ENCODE measurements around the gene SNX32. TPM values are rescaled to one million over a fixed set of nuclear protein-coding genes. Genes with fewer than 3 reads are reported as not detected.

Gene SNX32
- total and polyA plus RNA-seq, 4 donors: 0.14 to 0.88 (median 0.64) TPM

- 61 to 79% methylated on average over 19 of the region's 19 CpGs for WGBS, 2 donors
- no peak for TF ChIP-seq CTCF (IDR thresholded peaks at IDR 0.05; ENCODE audit: control extremely low read depth, extremely low read depth)
- ATAC-seq (ENCODE audit: insufficient read depth, low FRiP score): no peak
Observed at GRCh38 chr11:65811764-65812475, 21.8 kb upstream of the SNX32 start.

GRCh38 chr11:65814131-65814985, 19.4 kb upstream of the SNX32 start:
- Histone ChIP-seq H3K9ac (ENCODE audit: insufficient read depth in 1 of 2, low read length in 2 of 2) (no peak overlapping the region), H3K4me1 (ENCODE audit: control insufficient read depth in 5 of 5, insufficient read depth in 5 of 5, low read length in 5 of 5) (peaks cover 0 to 5% (median 3%) of the 10 kb centered on the region in 5 donors), H3K4me3 (no peak overlapping the region), H3K27me3 (ENCODE audit: control insufficient read depth in 3 of 3, insufficient read depth in 3 of 3, low read length in 2 of 3) (peaks cover 0 to 10% (median 3%) of the 10 kb centered on the region in 3 donors), H3K36me3 (ENCODE audit: control insufficient read depth in 4 of 4, insufficient read depth in 4 of 4, low read length in 4 of 4) (peaks cover 0 to 2% (median 0%) of the 10 kb centered on the region in 4 donors), H3K9me3 (ENCODE audit: control insufficient read depth in 4 of 4, insufficient read depth in 3 of 4, low read length in 3 of 4) (no peaks in the 10 kb centered on the region), H3K27ac (ENCODE audit: low read depth in 1 of 2, low read length in 1 of 2) (peak overlapping the region in 1 of 2 donors; percentile 34)
- ATAC-seq (ENCODE audit: insufficient read depth, low FRiP score) (no peak), DNase-seq (peak in 2 of 3 donors; percentile 27 to 48)
- 57 to 69% methylated on average over 18 of the region's 18 CpGs for WGBS, 2 donors
- TF ChIP-seq CTCF (IDR thresholded peaks at IDR 0.05; ENCODE audit: control extremely low read depth, extremely low read depth): no peak

More at GRCh38 chr11:65811764-65812475, 21.8 kb upstream of the SNX32 start:
- H3K9ac ChIP-seq (ENCODE audit: insufficient read depth in 1 of 2, low read length in 2 of 2): no peak overlapping the region
- H3K4me3 ChIP-seq: no peak overlapping the region
- no peak for DNase-seq
- peaks cover 0 to 3% (median 0%) of the 10 kb centered on the region in 5 donors for H3K4me1 ChIP-seq (ENCODE audit: control insufficient read depth in 5 of 5, insufficient read depth in 5 of 5, low read length in 5 of 5)
- H3K27me3 ChIP-seq (ENCODE audit: control insufficient read depth in 3 of 3, insufficient read depth in 3 of 3, low read length in 2 of 3): peaks cover 0 to 10% (median 3%) of the 10 kb centered on the region in 3 donors
- no peak overlapping the region for H3K27ac ChIP-seq (ENCODE audit: low read depth in 1 of 2, low read length in 1 of 2)
- peaks cover 0 to 2% (median 0%) of the 10 kb centered on the region in 4 donors for H3K36me3 ChIP-seq (ENCODE audit: control insufficient read depth in 4 of 4, insufficient read depth in 4 of 4, low read length in 4 of 4)
- no peaks in the 10 kb centered on the region for H3K9me3 ChIP-seq (ENCODE audit: control insufficient read depth in 4 of 4, insufficient read depth in 3 of 4, low read length in 3 of 4)

GRCh38 chr11:65814986-65815565, 18.7 kb upstream of the SNX32 start:
- Histone ChIP-seq H3K27ac (ENCODE audit: low read depth in 1 of 2, low read length in 1 of 2) (peak overlapping the region in 1 of 2 donors; percentile 34), H3K4me1 (ENCODE audit: control insufficient read depth in 5 of 5, insufficient read depth in 5 of 5, low read length in 5 of 5) (peaks cover 0 to 5% (median 3%) of the 10 kb centered on the region in 5 donors), H3K9me3 (ENCODE audit: control insufficient read depth in 4 of 4, insufficient read depth in 3 of 4, low read length in 3 of 4) (no peaks in the 10 kb centered on the region), H3K4me3 (no peak overlapping the region), H3K36me3 (ENCODE audit: control insufficient read depth in 4 of 4, insufficient read depth in 4 of 4, low read length in 4 of 4) (peaks cover 0 to 2% (median 0%) of the 10 kb centered on the region in 4 donors), H3K27me3 (ENCODE audit: control insufficient read depth in 3 of 3, insufficient read depth in 3 of 3, low read length in 2 of 3) (peaks cover 0 to 10% (median 3%) of the 10 kb centered on the region in 3 donors), H3K9ac (ENCODE audit: insufficient read depth in 1 of 2, low read length in 2 of 2) (no peak overlapping the region)
- WGBS, 2 donors: 92% methylated on average over 16 of the region's 16 CpGs
- no peak for DNase-seq
- TF ChIP-seq CTCF (IDR thresholded peaks at IDR 0.05; ENCODE audit: control extremely low read depth, extremely low read depth): no peak
- no peak for ATAC-seq (ENCODE audit: insufficient read depth, low FRiP score)
